Stimulated activated CD8-positive, alpha-beta memory T cell treated with anti-CD3 and anti-CD28 coated beads, Interleukin-4, amount 100 ng/mL, for 4 hours (primary cell): ENCODE results near the gene DLGAP1.

ENCODE experiments used
- DNase-seq, 2 donors: peaks; one replicate each; pipeline ENCODE4 v3.0.0-alpha.2; 2020; ENCODE audit warnings: low read depth in 2 of 2, low spot score in 1 of 2

Gene DLGAP1

DNA sequence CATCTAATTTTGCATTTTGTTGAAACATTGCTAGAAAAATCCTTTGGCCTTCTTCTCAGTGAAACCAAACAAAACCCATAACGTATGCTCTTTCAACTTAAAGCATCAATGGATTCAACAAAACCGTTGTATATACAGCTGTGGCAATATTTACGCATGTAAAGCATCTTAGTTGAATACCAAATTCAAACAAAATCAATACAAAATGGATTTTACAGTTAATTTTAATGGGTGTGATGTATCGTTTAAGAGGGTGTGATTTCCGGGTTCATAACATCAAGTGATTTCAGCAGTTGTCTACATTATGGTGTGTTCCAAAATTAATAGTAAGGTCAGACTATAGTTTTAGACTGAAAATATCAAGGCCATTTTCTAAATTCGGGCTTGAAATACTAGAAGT is 806.9 kb downstream of the DLGAP1 start:
- no peak for DNase-seq

- no peak for DNase-seq
Measured at GRCh38 chr18:3647636-3648035, 807.5 kb downstream of the DLGAP1 start.

DNA sequence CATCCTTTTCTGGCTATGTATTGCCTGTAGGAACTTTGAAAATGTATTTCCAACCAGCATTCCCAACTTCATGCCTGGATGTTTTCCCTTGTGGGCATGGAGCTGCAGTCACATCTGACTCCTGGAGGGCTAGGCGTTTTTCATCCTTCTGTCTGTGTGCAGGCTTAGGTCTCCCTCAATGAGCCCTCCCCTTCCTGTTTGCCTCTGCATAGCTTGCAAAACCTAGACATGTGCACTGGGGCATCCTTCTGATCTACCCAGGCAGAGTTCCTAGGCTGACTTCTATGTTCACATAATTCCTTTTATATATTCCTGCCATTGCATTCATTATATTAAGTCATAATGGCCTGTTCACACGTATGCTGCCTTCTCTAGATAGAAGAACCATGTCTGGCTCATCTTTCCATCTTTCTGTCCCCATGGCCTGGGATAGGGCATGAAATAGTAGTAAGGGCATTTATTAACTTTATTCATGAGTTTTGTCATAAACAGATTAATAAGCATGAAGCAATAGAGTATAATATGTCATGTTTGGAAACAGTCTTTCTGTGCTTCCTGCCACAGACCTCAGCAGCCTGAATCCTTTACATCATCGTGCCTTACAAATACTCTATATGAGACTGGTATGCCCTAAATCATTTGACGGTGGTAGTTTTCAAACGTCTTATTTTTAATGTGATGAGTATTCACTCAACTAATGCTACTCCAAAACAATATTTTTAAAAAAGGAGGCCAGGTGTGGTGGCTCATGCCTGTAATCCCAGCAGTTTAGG is 809.5 kb downstream of the DLGAP1 start:
- no peak for DNase-seq

DNA sequence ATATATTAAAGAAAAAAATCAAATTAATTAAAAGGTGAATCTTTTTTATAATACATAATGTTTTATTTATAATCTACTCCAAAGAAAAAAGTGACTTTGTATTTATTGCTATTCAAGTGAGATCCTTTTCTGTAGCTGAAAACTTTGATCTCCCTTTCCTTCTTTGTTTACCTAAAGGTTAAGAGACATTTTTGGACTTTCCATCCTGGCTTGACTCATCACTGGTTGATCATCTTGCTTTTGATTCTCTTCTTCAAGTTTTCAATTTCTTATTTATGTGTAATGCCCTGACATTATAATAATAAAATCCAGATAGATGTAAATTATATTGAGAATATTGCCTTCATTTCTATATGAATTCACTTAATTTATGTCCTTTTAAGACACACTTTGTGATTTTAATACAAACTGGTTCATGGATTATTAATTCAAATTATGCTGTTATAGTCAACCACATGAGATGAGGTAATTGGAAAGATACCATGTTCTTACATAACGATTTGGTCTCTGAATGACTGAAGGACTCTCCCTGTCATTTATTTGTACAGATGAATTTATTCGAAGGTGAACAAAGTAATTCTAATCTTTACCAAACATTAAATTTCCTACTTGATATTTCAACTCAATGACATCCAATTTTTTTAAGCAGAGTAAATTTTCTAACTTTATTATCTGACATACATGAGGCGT is 820.7 kb downstream of the DLGAP1 start:
- DNase-seq = no peak

DNA sequence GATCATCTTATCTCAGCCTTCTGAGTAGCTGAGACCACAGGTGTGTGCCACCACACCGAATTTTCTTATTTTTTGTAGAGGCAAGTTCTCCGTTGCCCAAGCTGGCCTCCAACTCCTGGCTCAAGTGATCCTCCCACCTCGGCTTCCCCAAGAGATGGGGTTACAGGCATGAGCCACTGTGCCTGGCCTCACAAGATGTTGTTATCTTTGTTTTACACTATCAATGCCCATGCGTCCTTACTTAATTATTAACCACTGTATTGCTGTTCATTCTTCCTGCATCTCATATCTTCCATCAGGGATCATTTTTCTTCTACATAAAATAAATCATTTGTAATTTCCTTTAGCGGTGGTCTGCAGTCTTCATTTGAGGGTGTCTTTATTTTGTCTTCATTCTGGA is 823.2 kb downstream of the DLGAP1 start:
- no peak for DNase-seq

- no peak for DNase-seq
Measured at GRCh38 chr18:3626929-3627458, 828.1 kb downstream of the DLGAP1 start.

DNA sequence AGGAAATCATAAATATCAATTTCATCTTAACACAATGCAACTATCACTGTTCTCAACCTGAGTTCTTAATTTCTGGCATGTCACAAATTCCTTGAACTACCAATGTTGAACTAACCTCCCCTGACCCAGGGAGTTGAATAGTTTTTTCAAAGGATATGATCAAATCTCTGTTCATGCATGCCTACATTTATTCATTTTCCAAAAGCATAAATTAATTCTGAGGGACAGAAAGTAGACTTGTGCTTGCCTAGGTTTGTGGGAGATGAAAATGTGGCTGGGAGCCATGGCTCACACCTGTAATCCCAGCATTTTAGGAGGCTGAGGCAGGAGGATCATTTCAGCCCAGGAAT is 829.4 kb downstream of the DLGAP1 start:
- no peak for DNase-seq

- DNase-seq = peak; percentile 19 to 23
Measured at GRCh38 chr18:3624935-3625741, 830.0 kb downstream of the DLGAP1 start.

- DNase-seq = no peak
Measured at GRCh38 chr18:3624546-3624934, 830.6 kb downstream of the DLGAP1 start.

- DNase-seq = no peak
Measured at GRCh38 chr18:3623769-3624545, 831.1 kb downstream of the DLGAP1 start.

- DNase-seq = no peak
Measured at GRCh38 chr18:3620146-3621119, 834.7 kb downstream of the DLGAP1 start.

DNA sequence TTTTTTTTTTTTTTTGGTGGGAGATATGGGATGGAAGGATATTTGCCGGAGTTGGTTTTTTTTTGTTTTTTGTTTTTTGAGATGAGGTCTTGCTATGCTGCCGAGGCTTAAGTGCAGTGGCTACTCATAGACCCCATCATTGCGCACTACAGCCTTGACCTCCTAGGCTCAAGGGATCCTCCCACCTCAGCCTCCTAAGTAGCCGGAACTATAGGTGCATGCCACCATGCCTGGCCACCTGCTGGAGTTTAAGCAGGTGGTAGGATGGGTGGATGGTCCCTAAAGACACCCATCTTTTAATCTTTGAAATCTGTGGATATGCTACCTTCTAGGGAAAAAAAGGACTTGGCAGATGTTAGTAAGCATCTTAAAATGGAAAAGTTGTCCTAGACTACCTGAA is 835.4 kb downstream of the DLGAP1 start:
- no peak for DNase-seq

GRCh38 chr18:3619222-3619621 is 835.9 kb downstream of the DLGAP1 start:
- no peak for DNase-seq

DNA sequence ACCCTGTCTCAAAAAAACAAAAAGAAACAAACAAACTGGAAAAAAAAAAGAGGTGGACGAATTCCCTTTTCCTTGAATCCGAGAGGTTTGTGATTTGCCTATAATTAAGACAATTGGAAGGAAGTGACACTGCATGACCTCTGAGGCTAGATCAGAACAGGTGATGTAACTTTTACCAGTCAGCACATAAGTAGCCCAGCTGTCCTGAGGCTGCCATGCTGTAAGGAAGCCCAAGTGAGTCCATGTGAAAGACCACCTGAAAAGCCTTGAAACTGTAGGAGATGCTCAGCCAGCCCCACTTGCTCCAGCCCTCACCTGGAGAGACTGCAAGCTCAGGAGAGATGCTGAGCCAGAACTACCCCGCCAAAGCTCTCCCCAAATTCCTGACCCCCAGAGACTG is 838.4 kb downstream of the DLGAP1 start:
- DNase-seq = no peak

DNA sequence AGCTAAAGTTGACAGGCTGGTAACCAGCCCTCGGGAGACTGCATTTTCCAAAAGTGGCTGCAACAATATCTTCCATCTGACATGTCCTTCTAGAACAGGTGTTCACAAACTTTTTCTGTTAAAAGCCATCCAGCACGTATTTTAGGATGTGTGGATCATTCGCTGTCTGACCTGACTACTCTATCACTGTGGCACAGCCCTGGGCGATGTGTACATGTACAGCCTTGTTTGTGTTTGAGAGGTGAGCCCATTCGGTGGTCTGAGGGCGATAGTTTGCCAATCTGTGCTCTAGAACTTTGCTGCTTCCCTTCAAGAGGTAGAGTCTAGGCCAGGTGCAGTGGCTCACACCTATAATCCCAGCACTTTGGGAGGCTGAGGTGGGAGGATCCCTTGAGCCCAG is 839.0 kb downstream of the DLGAP1 start:
- no peak for DNase-seq

- DNase-seq = no peak
Measured at GRCh38 chr18:3615374-3615985, 839.6 kb downstream of the DLGAP1 start.

GRCh38 chr18:3612315-3612714 is 842.8 kb downstream of the DLGAP1 start:
- no peak for DNase-seq

GRCh38 chr18:3611313-3612090 is 843.6 kb downstream of the DLGAP1 start:
- no peak for DNase-seq

GRCh38 chr18:3610813-3611212 is 844.3 kb downstream of the DLGAP1 start:
- no peak for DNase-seq
